Thymus (tissue), 11 donors: Measurements from ENCODE around the gene ARFIP2. TPM values are rescaled to one million over a fixed set of nuclear protein-coding genes. Genes with fewer than 3 reads are reported as not detected.

Experiments
- DNase-seq, 9 donors: peaks; one replicate each; pipeline ENCODE4 v3.0.0-alpha.2; 2013; ENCODE audit warnings: low spot score in 9 of 9, low read depth in 6 of 9, missing footprints in 1 of 9
- H3K27ac ChIP-seq, 2 donors: one replicate each; pipeline ENCODE4 v1.5.1; 2013; ENCODE audit warnings: control low read depth in 1 of 2, low read depth in 1 of 2, low read length in 1 of 2, mild to moderate bottlenecking in 1 of 2, moderate library complexity in 1 of 2
- H3K27me3 ChIP-seq, 2 donors: one replicate each; pipeline ENCODE4 v1.5.1; 2013; ENCODE audit warnings: low read length in 1 of 2; ENCODE audit not compliant: control insufficient read depth in 2 of 2, insufficient read depth in 1 of 2
- H3K36me3 ChIP-seq, 2 donors: one replicate each; pipeline ENCODE4 v1.5.1; 2013; ENCODE audit warnings: low read length in 1 of 2, mild to moderate bottlenecking in 1 of 2, moderate library complexity in 1 of 2; ENCODE audit not compliant: control insufficient read depth in 2 of 2, insufficient read depth in 2 of 2
- H3K4me1 ChIP-seq, 2 donors: one replicate each; pipeline ENCODE4 v1.5.1; 2013; ENCODE audit warnings: low read length in 2 of 2; ENCODE audit not compliant: control insufficient read depth in 2 of 2, insufficient read depth in 2 of 2
- H3K4me3 ChIP-seq, 2 donors: one replicate each; pipeline ENCODE4 v1.5.1; 2013; ENCODE audit warnings: low read length in 2 of 2, control low read depth in 1 of 2, mild to moderate bottlenecking in 1 of 2
- H3K9me3 ChIP-seq, 2 donors: one replicate each; pipeline ENCODE4 v1.5.1; 2013; ENCODE audit warnings: low read length in 1 of 2, mild to moderate bottlenecking in 1 of 2; ENCODE audit not compliant: control insufficient read depth in 2 of 2, insufficient read depth in 1 of 2
- WGBS: extraction: QIAGEN DNeasy Blood & Tissue Kit; methylation state at CpG from one replicate; pipeline ENCODE4 v1.1.7; 2013; 5-methylcytosine and 5-hydroxymethylcytosine counted together
- polyA plus RNA-seq: library from polyadenylated mRNA; stranded (reverse); fragments of 200-250 nt; gene quantifications from one replicate; pipeline ENCODE4 v1.2.3, GENCODE V29; 2013
- total RNA-seq: library from RNA; stranded (reverse); fragments of 120-200 nt; gene quantifications from one replicate; pipeline ENCODE4 v1.2.4, GENCODE V29; 2013
- donor health status: healthy.

Gene ARFIP2
- total and polyA plus RNA-seq, 2 donors, result 27.4 to 40.7 TPM

DNA sequence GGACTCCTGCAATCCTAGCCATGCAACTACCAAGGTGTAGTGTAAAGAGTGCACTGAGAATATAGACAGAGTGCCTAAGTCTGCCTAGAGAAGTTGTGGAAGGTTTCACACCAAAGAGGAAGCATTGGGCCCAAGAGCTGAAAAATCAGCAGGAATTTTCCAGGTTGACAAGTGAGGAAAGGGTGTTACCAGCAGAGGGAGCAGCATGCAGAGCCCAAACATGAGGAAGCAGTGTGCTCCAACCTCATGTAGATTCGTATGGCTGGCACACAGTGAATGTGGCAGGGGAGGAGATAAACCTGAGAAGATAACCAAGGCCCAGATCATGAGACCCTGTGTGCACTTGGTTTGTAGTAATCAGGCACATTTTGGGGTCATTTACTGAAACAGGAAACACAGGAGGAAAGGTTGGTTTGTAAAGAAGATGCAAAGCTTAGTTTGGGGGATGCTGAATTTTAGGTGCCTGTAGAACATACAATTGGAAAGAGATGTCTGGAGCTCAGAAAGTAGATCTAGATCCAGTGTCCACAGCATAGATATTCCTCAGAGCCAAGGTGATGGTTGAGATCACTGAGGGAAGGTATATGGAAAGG is 42.1 kb downstream of the ARFIP2 start:
- Histone ChIP-seq H3K27ac (no peak overlapping the region), H3K4me3 (no peak overlapping the region), H3K36me3 (no peaks in the 10 kb centered on the region), H3K4me1 (peaks cover 16 to 31% of the 10 kb centered on the region in 2 donors), H3K27me3 (no peaks in the 10 kb centered on the region), H3K9me3 (no peaks in the 10 kb centered on the region)
- DNase-seq, result peak in 7 of 9 donors; percentile 42 to 79 (median 53)
- WGBS, result 29% methylated on average over 1 of the region's 1 CpG

DNA sequence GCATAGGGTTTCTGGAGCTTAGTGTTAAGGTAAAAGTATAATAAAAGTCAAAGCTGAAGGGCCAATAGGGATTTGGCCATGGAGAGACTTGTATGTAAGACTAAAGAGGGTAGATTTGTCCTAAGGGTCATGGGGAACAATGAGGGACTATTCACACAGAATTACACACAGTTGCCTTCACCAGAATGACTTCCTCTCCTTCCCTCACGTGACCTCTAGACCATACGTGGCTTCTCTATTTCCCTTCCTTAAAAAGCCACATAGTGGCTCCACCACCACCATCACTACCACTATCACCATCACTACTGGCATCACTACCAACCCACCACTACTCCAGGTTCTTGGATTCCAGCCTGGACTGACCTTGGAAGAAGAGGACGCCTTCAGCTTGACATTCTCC is 43.1 kb downstream of the ARFIP2 start:
- Histone ChIP-seq H3K27me3 (no peaks in the 10 kb centered on the region), H3K27ac (no peak overlapping the region), H3K4me3 (no peak overlapping the region), H3K4me1 (peaks cover 16 to 24% of the 10 kb centered on the region in 2 donors), H3K36me3 (no peaks in the 10 kb centered on the region), H3K9me3 (no peaks in the 10 kb centered on the region)
- peak in 1 of 9 donors; percentile 47 for DNase-seq
- WGBS, result 44% methylated on average over 3 of the region's 3 CpGs

DNA sequence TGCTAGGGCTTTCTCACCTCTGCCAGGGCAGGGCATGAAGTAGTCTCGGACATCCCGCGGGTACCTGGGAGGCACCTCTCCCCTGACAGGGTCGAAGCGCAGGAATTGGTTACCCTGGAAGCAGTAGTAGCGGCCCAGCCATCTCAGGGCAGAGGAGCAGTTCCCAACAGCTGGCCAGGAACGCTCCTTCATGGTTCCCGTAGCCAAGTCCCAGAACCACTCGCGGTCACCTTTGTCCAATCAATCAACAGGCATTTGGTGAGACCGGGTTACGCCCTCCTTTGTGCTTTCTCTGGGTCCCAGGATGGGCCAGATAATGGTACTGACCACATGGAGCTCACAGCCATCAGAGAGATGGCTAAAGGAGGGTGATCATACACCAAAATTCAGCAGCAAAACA is 43.7 kb downstream of the ARFIP2 start:
- Histone ChIP-seq H3K4me1 (peaks cover 16 to 23% of the 10 kb centered on the region in 2 donors), H3K27me3 (no peaks in the 10 kb centered on the region), H3K9me3 (no peaks in the 10 kb centered on the region), H3K36me3 (no peaks in the 10 kb centered on the region), H3K4me3 (no peak overlapping the region), H3K27ac (no peak overlapping the region)
- DNase-seq, result no peak
- 98% methylated on average over 12 of the region's 12 CpGs for WGBS

DNA sequence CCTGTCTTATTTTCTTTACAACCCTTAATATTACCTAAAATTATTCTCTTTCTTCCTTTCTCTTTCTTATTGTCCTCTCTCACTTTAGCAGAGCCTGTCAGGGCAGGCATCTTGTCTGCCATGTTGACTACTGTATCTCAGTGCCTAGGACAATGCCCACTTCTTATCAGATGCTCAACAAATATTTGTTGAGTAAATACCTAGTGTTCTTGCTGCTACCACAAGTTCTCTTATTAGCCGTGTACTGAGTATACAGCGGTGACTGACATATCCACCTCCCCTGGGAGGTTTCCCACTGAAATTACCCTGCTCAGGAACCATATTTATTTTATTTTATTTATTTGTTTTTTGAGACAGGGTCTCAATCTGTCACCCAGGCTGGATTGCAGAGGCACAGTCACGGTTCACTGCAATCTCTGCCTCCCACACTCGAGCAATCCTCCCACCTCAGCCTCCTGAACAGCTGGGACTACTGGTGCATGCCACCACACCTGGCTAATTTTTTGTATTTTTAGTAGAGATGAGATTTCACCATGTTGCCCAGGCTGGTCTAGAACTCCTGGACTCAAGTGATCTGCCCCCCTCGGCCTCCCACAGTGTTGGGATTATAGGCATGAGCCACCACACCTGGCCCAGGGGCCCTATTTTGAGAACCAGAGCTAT is 47.0 kb downstream of the ARFIP2 start:
- Histone ChIP-seq H3K4me1 (peaks cover 11 to 14% of the 10 kb centered on the region in 2 donors), H3K36me3 (no peaks in the 10 kb centered on the region), H3K27ac (no peak overlapping the region), H3K27me3 (no peaks in the 10 kb centered on the region), H3K4me3 (no peak overlapping the region), H3K9me3 (no peaks in the 10 kb centered on the region)
- 92% methylated on average over 5 of the region's 5 CpGs for WGBS
- DNase-seq, result no peak

DNA sequence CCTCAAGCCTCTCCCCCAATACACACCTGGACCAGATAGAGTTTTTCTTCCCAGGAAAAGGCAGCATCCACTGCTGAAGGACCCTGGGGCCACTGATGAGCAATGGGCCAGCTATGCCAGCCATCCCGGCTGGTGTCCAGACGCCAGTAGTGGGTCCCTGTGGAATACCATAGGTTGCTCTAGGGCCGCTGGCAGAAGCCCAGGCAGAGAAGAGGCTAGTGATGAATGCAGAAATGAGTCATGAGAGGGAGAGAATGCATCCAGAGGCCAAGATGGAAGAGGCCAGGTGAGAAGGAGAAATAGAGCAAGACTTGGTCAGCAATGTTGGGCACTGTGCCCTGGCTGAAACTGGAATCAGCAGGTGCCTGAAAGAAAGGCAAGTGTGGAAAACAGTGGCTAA is 49.3 kb downstream of the ARFIP2 start:
- Histone ChIP-seq H3K4me1 (peaks cover 0 to 2% of the 10 kb centered on the region in 2 donors), H3K9me3 (no peaks in the 10 kb centered on the region), H3K27ac (no peak overlapping the region), H3K27me3 (peaks cover 0 to 2% of the 10 kb centered on the region in 2 donors), H3K4me3 (no peak overlapping the region), H3K36me3 (no peaks in the 10 kb centered on the region)
- WGBS, result 94% methylated on average over 3 of the region's 3 CpGs
- DNase-seq, result no peak

DNA sequence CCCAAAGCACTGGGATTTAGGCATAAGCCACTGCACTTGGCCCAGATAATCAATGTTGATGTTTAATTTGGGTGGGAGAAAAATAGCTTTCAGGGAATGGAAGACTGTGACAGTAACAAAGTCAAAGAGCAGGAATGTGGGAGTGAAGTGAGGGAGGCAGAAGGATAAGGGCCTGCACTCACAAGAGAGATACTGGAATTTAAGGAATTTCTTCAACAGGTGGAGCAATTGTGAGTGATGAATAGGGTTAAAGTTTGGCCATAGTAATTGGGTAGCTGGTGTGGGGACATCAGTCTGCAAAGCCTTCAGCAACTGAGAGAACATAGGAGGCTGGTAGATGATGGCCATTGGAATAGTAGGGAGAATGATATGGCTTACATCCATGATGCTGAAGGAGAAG is 53.6 kb downstream of the ARFIP2 start:
- no peak overlapping the region for H3K27ac ChIP-seq

More for the DNA sequence above, 53.6 kb downstream of the ARFIP2 start:
- no peaks in the 10 kb centered on the region for H3K9me3 ChIP-seq
- DNase-seq, result no peak
- no peaks in the 10 kb centered on the region for H3K36me3 ChIP-seq
- no peaks in the 10 kb centered on the region for H3K4me1 ChIP-seq
- H3K27me3 ChIP-seq, result peaks cover 6 to 29% of the 10 kb centered on the region in 2 donors
- no peak overlapping the region for H3K4me3 ChIP-seq

Other genes with a start within 250 kb of the ARFIP2 start
- 13.0 TPM for gene FHIP1B, start 246.7 kb downstream of the ARFIP2 start, total RNA-seq
- 68.2 TPM for gene FHIP1B, start 246.7 kb downstream of the ARFIP2 start, polyA plus RNA-seq
- 0.05 TPM for gene CNGA4, start 242.2 kb downstream of the ARFIP2 start, total RNA-seq
- gene CNGA4, start 242.2 kb downstream of the ARFIP2 start, polyA plus RNA-seq, result 0.27 TPM
- gene CCKBR, start 221.5 kb downstream of the ARFIP2 start, total RNA-seq, result not detected
- 0.11 TPM for gene CCKBR, start 221.5 kb downstream of the ARFIP2 start, polyA plus RNA-seq
- 7.5 TPM for gene CAVIN3, start 160.8 kb downstream of the ARFIP2 start, total RNA-seq
- gene CAVIN3, start 160.8 kb downstream of the ARFIP2 start, polyA plus RNA-seq, result 22.5 TPM
- gene SMPD1, start 90.9 kb downstream of the ARFIP2 start, total RNA-seq, result 17.4 TPM
- gene SMPD1, start 90.9 kb downstream of the ARFIP2 start, polyA plus RNA-seq, result 68.8 TPM
- 47.0 TPM for gene APBB1, start 62.2 kb downstream of the ARFIP2 start, total RNA-seq
- gene APBB1, start 62.2 kb downstream of the ARFIP2 start, polyA plus RNA-seq, result 70.6 TPM
- 0.38 TPM for gene HPX, start 40.3 kb downstream of the ARFIP2 start, total RNA-seq
- gene HPX, start 40.3 kb downstream of the ARFIP2 start, polyA plus RNA-seq, result 1.9 TPM
- gene TRIM3, start 7.4 kb downstream of the ARFIP2 start, total RNA-seq, result 2.8 TPM
- 8.3 TPM for gene TRIM3, start 7.4 kb downstream of the ARFIP2 start, polyA plus RNA-seq
- 18.7 TPM for gene TIMM10B, start 170 bp upstream of the ARFIP2 start, total RNA-seq
- 18.5 TPM for gene TIMM10B, start 170 bp upstream of the ARFIP2 start, polyA plus RNA-seq
- 3.4 TPM for gene DNHD1, start 15.9 kb upstream of the ARFIP2 start, total RNA-seq
- 21.6 TPM for gene DNHD1, start 15.9 kb upstream of the ARFIP2 start, polyA plus RNA-seq
- gene RRP8, start 122.3 kb upstream of the ARFIP2 start, total RNA-seq, result 22.0 TPM
- 32.2 TPM for gene RRP8, start 122.3 kb upstream of the ARFIP2 start, polyA plus RNA-seq
- gene ILK, start 122.4 kb upstream of the ARFIP2 start, total RNA-seq, result 68.6 TPM
- gene ILK, start 122.4 kb upstream of the ARFIP2 start, polyA plus RNA-seq, result 74.6 TPM
- 160 TPM for gene TAF10, start 130.9 kb upstream of the ARFIP2 start, total RNA-seq
- 119 TPM for gene TAF10, start 130.9 kb upstream of the ARFIP2 start, polyA plus RNA-seq
- gene TPP1, start 138.1 kb upstream of the ARFIP2 start, total RNA-seq, result 14.5 TPM
- gene TPP1, start 138.1 kb upstream of the ARFIP2 start, polyA plus RNA-seq, result 59.4 TPM
- 3.2 TPM for gene DCHS1, start 174.5 kb upstream of the ARFIP2 start, total RNA-seq
- 6.5 TPM for gene DCHS1, start 174.5 kb upstream of the ARFIP2 start, polyA plus RNA-seq
- gene MRPL17, start 202.0 kb upstream of the ARFIP2 start, total RNA-seq, result 43.8 TPM
- 42.2 TPM for gene MRPL17, start 202.0 kb upstream of the ARFIP2 start, polyA plus RNA-seq